Measurements from ENCODE around the gene KLHL22. TPM values are rescaled to one million over a fixed set of nuclear protein-coding genes. Genes with fewer than 3 reads are reported as not detected.

The KLHL22 gene
- polyA plus RNA-seq, 6 donors from 2014 or later = 4.7 to 24.3 (median 15.9) TPM

- peak overlapping the region in 2 of 6 donors; percentile 4 to 33 for H3K27ac Mint-ChIP-seq
- H3K4me3 Mint-ChIP-seq = no peak overlapping the region
- H3K36me3 Mint-ChIP-seq = peaks cover 11 to 23% of the 10 kb centered on the region in 2 donors
- H3K27me3 Mint-ChIP-seq = no peaks in the 10 kb centered on the region
- DNase-seq (no peak), ATAC-seq (ENCODE audit: low read depth in 2 of 2) (no peak)
- peaks cover 38 to 46% (median 39%) of the 10 kb centered on the region in 3 donors for H3K4me1 Mint-ChIP-seq
- H3K9me3 Mint-ChIP-seq = no peaks in the 10 kb centered on the region
Observed at GRCh38 chr22:20466659-20467379, 28.8 kb downstream of the KLHL22 start.

GRCh38 chr22:20465759-20466077 is 29.9 kb downstream of the KLHL22 start:
- H3K9me3 Mint-ChIP-seq = no peaks in the 10 kb centered on the region
- H3K4me1 Mint-ChIP-seq = peaks cover 37 to 54% (median 39%) of the 10 kb centered on the region in 3 donors
- peak overlapping the region in 5 of 6 donors; percentile 43 to 85 (median 78) for H3K27ac Mint-ChIP-seq
- ATAC-seq (ENCODE audit: low read depth in 2 of 2) (no peak), DNase-seq (no peak)
- H3K27me3 Mint-ChIP-seq = no peaks in the 10 kb centered on the region
- peaks cover 13 to 15% of the 10 kb centered on the region in 2 donors for H3K36me3 Mint-ChIP-seq
- H3K4me3 Mint-ChIP-seq = peak overlapping the region in 2 of 8 donors; percentile 20 to 61

- Mint-ChIP-seq H3K36me3 (peaks cover 10% of the 10 kb centered on the region in 2 donors), H3K27me3 (no peaks in the 10 kb centered on the region), H3K4me1 (peaks cover 36 to 54% (median 39%) of the 10 kb centered on the region in 3 donors), H3K9me3 (no peaks in the 10 kb centered on the region), H3K27ac (peak overlapping the region; percentile 47 to 98 (median 76)), H3K4me3 (peak overlapping the region in 4 of 8 donors; percentile 20 to 91 (median 67))
- ATAC-seq (ENCODE audit: low read depth in 2 of 2) (no peak), DNase-seq (no peak)
Observed at GRCh38 chr22:20464912-20465758, 30.5 kb downstream of the KLHL22 start.

GRCh38 chr22:20464096-20464614 is 31.4 kb downstream of the KLHL22 start:
- Mint-ChIP-seq H3K4me3 (peak overlapping the region; percentile 34 to 91 (median 82)), H3K27me3 (no peaks in the 10 kb centered on the region), H3K27ac (peak overlapping the region; percentile 96 to 99 (median 98)), H3K36me3 (peaks cover 13% of the 10 kb centered on the region in 2 donors), H3K9me3 (no peaks in the 10 kb centered on the region), H3K4me1 (peaks cover 37 to 57% (median 42%) of the 10 kb centered on the region in 3 donors)
- ATAC-seq (ENCODE audit: low read depth in 2 of 2) (peak; percentile 68 to 71), DNase-seq (peak; percentile 58)

- Mint-ChIP-seq H3K27me3 (no peaks in the 10 kb centered on the region), H3K9me3 (no peaks in the 10 kb centered on the region), H3K36me3 (peaks cover 7 to 10% of the 10 kb centered on the region in 2 donors), H3K4me3 (peak overlapping the region; percentile 34 to 91 (median 82)), H3K27ac (peak overlapping the region; percentile 96 to 99 (median 98)), H3K4me1 (peaks cover 35 to 51% (median 40%) of the 10 kb centered on the region in 3 donors)
- DNase-seq (peak; percentile 76), ATAC-seq (ENCODE audit: low read depth in 2 of 2) (peak; percentile 89 to 91)
Observed at GRCh38 chr22:20463324-20464095, 32.1 kb downstream of the KLHL22 start.

- no peak for ATAC-seq (ENCODE audit: low read depth in 2 of 2)
- no peaks in the 10 kb centered on the region for H3K9me3 Mint-ChIP-seq
- H3K27me3 Mint-ChIP-seq = no peaks in the 10 kb centered on the region
- DNase-seq = no peak
- peaks cover 40 to 58% (median 55%) of the 10 kb centered on the region in 3 donors for H3K4me1 Mint-ChIP-seq
- peaks cover 10 to 13% of the 10 kb centered on the region in 2 donors for H3K36me3 Mint-ChIP-seq
- peak overlapping the region in 2 of 8 donors; percentile 44 to 61 for H3K4me3 Mint-ChIP-seq
- H3K27ac Mint-ChIP-seq = peak overlapping the region in 1 of 6 donors; percentile 53
Observed at GRCh38 chr22:20459862-20460261, 35.7 kb downstream of the KLHL22 start.

- no peak for ATAC-seq (ENCODE audit: low read depth in 2 of 2)
- Mint-ChIP-seq H3K36me3 (peaks cover 10 to 14% of the 10 kb centered on the region in 2 donors), H3K27ac (no peak overlapping the region), H3K27me3 (no peaks in the 10 kb centered on the region), H3K4me1 (peaks cover 33 to 51% (median 49%) of the 10 kb centered on the region in 3 donors), H3K9me3 (no peaks in the 10 kb centered on the region), H3K4me3 (no peak overlapping the region)
- no peak for DNase-seq
Observed at GRCh38 chr22:20459152-20459542, 36.4 kb downstream of the KLHL22 start.

GRCh38 chr22:20458530-20459151 is 37.0 kb downstream of the KLHL22 start:
- no peak for ATAC-seq (ENCODE audit: low read depth in 2 of 2)
- H3K4me1 Mint-ChIP-seq = peaks cover 28 to 46% (median 44%) of the 10 kb centered on the region in 3 donors
- no peaks in the 10 kb centered on the region for H3K27me3 Mint-ChIP-seq
- H3K36me3 Mint-ChIP-seq = peaks cover 10 to 14% of the 10 kb centered on the region in 2 donors
- H3K27ac Mint-ChIP-seq = peak overlapping the region in 2 of 6 donors; percentile 2 to 74
- H3K9me3 Mint-ChIP-seq = no peaks in the 10 kb centered on the region
- DNase-seq = no peak
- H3K4me3 Mint-ChIP-seq = no peak overlapping the region

GRCh38 chr22:20457506-20458240 is 37.9 kb downstream of the KLHL22 start:
- Mint-ChIP-seq H3K4me1 (peaks cover 22 to 37% (median 34%) of the 10 kb centered on the region in 3 donors), H3K27me3 (no peaks in the 10 kb centered on the region), H3K9me3 (no peaks in the 10 kb centered on the region), H3K36me3 (peaks cover 10 to 14% of the 10 kb centered on the region in 2 donors), H3K4me3 (peak overlapping the region in 1 of 8 donors; percentile 35), H3K27ac (peak overlapping the region in 1 of 6 donors; percentile 47)
- ATAC-seq (ENCODE audit: low read depth in 2 of 2) = no peak
- DNase-seq = no peak

GRCh38 chr22:20456722-20457076 is 38.9 kb downstream of the KLHL22 start:
- Mint-ChIP-seq H3K4me1 (peaks cover 22 to 31% (median 29%) of the 10 kb centered on the region in 3 donors), H3K27ac (peak overlapping the region in 2 of 6 donors; percentile 64 to 86), H3K4me3 (no peak overlapping the region), H3K27me3 (no peaks in the 10 kb centered on the region), H3K36me3 (peaks cover 10 to 14% of the 10 kb centered on the region in 2 donors), H3K9me3 (no peaks in the 10 kb centered on the region)
- DNase-seq (no peak), ATAC-seq (ENCODE audit: low read depth in 2 of 2) (no peak)

- DNase-seq (peak; percentile 72), ATAC-seq (ENCODE audit: low read depth in 2 of 2) (peak; percentile 95 to 98)
- H3K27me3 Mint-ChIP-seq = no peaks in the 10 kb centered on the region
- peaks cover 12 to 17% of the 10 kb centered on the region in 2 donors for H3K36me3 Mint-ChIP-seq
- peaks cover 22 to 31% (median 27%) of the 10 kb centered on the region in 3 donors for H3K4me1 Mint-ChIP-seq
- peak overlapping the region in 4 of 6 donors; percentile 47 to 86 (median 62) for H3K27ac Mint-ChIP-seq
- H3K9me3 Mint-ChIP-seq = no peaks in the 10 kb centered on the region
- H3K4me3 Mint-ChIP-seq = peak overlapping the region in 2 of 8 donors; percentile 9 to 80
Observed at GRCh38 chr22:20456064-20456721, 39.4 kb downstream of the KLHL22 start.
